Inflammatory macrophage treated with lipopolysaccharide for 4 hours (primary cell): ENCODE data around the gene LYPLA2.
"Not testable (repeated sequence)": the region's sequence is repeated elsewhere in the genome, so short reads cannot be mapped to it uniquely, and the experiment has no call there.

ENCODE experiments used
- DNase-seq: peaks from one replicate; pipeline ENCODE4 v3.0.0-alpha.2; 2020

The LYPLA2 gene

DNA sequence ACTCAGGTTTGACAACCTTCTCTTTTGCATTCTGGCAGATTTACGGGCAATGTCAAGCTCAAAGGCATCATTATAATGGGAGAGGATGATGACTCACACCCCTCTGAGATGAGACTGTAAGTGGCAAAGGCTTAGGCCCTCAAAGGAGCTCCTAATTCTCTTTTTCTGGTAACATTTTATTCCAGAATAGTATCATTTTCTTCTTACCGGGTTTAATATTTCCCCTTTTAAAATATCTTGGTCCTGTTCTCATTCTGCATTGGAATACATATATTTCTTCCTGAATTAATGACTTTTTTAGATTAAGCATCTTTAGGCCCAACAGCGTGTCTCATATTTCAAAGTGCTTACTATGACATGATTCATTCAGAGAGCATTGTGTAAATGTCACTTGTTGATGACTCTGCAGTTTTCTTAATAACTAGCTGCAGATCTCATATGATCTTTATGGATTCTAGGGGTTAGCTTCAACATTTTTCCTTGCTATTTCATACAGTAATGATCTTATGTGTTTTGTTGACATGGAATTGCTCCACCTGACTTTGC lies 11.0 kb upstream of the LYPLA2 start:
- peak; percentile 52 for DNase-seq

DNA sequence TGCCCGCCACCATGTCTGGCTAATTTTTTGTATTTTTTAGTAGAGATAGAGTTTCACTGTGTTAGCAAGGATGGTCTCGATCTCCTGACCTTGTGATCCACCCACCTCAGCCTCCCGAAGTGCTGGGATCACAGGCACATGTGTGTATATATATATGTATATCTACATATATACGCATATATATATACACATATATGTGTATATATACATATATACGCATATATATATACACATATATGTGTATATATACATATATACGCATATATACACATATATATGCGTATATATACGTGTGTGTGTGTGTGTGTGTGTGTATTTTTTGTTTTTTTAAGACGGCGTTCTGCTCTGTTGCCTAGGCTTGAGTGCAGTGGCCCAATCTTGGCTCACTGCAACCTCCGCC lies 7.8 kb upstream of the LYPLA2 start:
- not testable (repeated sequence) for DNase-seq

DNA sequence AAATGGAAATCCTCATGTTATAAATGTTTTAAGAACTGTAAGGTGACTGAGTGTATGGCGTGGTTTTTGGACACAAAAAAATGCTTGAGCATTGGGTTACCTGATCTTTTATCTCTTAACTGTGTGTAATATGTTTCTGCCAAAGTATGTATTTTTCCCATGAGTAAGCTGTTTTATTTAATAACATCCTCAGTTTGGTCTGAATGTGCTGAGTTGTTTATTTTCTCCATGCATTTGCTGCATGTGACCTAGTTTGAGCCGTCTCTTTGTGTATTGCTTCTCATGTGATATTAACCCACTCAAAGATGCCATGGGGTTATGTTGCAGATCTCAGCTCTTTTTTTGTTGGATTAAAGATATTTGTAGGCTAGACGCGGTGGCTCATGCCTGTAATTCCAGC lies 6.1 kb upstream of the LYPLA2 start:
- DNase-seq = no peak

DNA sequence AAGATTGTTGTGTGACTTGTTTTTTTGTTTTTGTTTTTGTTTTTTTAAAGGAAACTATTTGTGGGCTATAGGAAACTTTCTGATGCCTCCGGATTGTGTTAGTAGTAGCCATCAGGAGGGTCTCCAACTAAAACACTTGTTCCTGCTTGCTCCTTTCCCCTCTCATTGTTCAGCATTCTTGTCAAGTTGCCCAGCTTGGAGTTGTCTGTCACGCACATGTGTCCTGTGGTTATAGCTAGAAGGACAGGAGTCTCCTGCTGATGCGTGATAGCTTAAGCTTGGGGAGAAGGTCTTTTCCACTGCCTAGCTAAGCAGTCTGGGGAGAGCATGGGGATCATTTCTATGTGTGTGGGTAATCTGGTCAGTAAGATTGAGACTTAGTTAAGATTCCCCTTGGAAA lies 3.2 kb upstream of the LYPLA2 start:
- DNase-seq = no peak

DNA sequence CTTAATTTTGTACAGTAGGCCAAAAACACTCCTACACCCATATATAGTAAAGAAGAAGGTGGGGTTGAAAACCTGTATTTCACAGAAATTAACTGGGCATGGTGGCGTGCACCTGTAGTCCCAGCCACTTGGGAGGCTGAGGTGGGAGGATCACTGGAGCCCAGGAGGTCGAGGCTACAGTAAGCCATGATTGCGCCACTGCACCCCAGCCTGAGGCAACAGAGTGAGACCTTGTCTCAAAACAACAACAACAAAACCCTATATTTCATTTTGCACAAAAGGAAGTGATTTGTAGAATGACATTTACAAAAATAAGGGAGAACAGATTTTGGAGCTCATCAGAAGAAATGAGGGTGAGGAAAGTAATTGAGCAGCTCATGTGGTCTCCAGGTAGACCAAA lies 2.2 kb upstream of the LYPLA2 start:
- DNase-seq = no peak

DNA sequence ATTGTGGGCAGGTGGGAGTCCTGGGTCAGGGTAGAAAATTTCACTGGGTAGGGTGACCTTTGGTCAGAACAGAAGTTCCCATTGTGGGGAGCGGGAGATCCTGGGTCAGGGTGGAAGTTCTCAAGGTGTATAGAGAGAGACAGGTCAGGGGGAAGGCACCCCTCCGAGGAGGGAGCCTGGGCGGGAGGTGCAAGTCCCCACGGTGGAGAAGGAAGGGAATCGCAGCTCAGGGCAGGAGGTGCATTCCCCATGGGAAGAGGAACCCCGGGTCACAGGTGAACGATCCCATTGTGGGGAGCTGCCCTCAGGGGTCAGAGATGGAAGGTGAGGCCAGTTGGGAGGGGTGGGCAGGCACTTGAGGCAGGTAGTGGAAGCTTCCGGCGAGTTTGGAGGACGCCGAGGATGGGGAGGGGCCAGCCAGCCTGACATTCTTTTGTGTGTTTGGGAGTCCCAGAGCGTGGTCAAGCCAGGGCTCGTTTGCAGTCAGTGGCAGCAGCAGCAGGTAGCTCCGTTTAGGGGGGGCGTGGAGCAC lies 637 bp downstream of the LYPLA2 start:
- DNase-seq = no peak

DNA sequence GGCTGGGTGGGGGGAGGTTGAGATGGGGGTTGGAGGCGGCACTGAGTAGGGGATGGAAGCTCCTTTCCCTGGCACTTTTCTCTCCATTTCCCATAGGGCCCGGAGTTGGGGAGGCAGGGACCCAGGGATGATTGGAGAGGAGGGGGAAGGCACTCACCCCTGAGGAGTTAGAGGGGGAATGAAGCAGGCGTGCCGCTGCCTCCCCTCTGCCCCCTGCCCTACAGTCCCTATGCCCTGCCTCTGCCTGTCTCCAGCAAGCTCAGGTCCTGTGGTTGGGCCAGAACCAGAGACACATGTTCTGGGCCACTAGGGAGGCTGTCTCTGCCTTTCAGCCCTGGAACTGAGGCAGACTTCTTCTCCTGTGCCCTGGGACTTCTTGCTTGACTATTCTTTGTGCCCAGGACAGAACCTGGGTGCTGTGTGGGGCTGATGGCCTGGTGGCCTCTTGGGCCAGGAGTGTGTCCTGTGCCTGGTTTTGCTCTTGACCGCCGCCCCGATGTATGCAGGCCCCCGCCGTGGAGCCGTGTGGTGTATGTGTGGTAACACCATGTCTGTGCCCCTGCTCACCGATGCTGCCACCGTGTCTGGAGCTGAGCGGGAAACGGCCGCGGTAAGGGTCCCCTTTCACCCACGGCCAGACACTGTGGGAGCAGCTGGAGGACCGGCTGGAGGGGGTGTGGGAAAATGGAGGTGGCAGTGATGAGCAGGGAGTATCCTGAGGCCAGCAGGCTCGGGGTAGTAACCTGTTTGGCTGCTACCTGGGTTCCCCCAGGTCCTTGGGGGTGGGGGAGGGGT lies 1.4 kb downstream of the LYPLA2 start:
- no peak for DNase-seq

DNA sequence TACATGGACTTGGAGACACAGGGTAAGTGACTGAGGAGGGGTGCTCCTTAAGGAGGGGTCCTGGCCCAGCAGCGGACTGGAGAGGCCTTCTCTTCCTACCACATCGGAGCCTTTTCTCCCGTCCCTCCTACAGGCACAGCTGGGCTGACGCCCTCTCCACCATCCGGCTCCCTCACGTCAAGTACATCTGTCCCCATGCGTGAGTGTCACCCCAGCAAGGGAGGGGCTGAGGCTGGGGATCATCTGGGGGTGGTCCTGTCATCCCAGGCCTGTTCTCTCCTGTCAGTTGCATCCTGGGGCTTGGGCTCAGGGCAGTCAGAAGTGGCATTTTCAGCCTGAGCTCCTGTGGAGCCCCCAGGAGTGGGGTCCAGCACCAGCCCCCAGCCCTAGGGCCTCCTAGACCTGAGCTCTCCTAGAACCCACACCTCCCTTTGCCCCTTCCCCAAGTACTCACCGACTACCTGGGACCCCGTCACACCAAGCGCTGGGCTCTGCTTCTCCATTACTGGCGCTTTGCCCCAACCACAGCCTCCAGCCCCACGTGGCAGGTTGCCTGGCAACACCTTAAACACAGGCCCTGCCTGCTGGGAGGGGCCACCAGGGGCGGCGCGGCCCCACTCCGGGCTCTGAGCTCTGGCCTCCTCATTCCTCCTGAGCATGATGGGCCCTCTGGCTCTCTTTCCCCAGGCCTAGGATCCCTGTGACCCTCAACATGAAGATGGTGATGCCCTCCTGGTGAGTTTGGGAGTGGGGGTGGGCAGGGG lies 2.3 kb downstream of the LYPLA2 start:
- DNase-seq = no peak

DNA sequence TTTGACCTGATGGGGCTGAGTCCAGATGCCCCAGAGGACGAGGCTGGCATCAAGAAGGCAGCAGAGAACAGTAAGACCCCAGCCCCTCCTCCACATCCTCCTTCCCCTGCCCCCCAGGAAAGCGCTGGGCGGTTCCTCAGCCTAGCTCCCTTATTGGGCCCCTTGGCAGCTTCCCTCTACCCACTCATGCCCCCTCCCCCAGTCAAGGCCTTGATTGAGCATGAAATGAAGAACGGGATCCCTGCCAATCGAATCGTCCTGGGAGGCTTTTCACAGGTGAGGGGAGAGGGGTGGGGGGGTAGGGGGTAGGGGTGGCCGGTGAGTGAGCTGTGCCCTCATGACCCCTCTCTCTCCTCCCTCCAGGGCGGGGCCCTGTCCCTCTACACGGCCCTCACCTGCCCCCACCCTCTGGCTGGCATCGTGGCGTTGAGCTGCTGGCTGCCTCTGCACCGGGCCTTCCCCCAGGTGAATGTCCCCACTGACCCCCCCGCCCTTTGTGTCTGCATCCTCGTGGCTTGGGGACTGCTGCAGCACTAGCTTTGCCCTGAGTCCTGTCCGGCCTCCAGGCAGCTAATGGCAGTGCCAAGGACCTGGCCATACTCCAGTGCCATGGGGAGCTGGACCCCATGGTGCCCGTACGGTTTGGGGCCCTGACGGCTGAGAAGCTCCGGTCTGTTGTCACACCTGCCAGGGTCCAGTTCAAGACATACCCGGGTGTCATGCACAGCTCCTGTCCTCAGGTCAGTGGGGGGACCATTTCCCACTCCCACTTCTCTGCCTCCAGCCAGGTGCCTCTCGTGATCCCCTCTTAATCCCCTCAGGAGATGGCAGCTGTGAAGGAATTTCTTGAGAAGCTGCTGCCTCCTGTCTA lies 3.2 kb downstream of the LYPLA2 start:
- DNase-seq = no peak

DNA sequence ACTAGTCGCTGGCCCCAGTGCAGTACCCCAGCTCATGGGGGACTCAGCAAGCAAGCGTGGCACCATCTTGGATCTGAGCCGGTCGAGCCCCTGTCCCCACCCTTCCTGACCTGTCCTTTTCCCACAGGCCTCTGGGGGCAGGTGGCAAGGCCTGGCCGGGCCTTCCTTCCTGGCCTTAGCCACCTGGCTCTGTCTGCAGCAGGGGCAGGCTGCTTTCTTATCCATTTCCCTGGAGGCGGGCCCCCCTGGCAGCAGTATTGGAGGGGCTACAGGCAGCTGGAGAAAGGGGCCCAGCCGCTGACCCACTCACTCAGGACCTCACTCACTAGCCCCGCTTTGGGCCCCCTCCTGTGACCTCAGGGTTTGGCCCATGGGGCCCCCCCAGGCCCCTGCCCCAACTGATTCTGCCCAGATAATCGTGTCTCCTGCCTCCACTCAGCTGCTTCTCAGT lies 3.8 kb downstream of the LYPLA2 start:
- DNase-seq = not testable (repeated sequence)

DNA sequence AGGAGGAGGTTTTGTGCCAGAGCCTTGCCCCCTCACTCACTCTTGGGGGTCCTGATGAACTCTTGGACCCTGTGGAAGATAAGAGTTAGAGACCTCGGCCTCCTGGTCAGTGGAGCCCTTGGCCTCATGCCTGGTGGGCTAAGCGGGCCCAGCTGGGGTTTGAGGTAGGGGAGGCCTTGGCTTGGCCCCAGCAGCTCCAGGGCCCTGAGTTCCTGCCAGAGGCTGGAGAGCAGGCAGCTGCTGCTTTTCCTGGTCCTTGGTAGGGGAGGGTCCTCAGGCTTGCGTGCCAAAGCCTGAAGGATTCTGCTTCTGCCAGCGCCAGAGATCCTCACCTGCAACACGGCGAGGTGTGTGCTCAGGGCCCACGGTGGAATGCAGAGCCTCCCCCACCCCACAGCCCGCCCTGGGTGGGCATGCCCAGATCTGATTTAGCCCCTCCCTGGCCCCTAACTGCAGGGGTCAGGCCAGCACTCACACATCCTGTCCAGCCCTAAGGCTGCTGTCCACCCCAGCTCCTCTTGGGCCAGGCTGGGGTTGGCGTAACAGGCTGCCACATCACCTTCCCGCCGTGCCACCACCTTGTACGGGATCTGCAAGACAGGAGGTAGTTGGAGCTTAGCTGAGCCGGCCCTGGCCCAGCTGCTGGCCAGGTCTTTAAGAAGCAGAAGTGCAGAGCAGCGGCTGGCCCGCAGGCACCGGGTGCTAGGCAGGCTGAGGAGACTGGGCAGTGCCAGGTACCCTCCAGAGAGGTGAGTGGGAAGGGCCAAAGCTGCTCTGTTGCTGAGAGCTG lies 4.9 kb downstream of the LYPLA2 start:
- DNase-seq = no peak

DNA sequence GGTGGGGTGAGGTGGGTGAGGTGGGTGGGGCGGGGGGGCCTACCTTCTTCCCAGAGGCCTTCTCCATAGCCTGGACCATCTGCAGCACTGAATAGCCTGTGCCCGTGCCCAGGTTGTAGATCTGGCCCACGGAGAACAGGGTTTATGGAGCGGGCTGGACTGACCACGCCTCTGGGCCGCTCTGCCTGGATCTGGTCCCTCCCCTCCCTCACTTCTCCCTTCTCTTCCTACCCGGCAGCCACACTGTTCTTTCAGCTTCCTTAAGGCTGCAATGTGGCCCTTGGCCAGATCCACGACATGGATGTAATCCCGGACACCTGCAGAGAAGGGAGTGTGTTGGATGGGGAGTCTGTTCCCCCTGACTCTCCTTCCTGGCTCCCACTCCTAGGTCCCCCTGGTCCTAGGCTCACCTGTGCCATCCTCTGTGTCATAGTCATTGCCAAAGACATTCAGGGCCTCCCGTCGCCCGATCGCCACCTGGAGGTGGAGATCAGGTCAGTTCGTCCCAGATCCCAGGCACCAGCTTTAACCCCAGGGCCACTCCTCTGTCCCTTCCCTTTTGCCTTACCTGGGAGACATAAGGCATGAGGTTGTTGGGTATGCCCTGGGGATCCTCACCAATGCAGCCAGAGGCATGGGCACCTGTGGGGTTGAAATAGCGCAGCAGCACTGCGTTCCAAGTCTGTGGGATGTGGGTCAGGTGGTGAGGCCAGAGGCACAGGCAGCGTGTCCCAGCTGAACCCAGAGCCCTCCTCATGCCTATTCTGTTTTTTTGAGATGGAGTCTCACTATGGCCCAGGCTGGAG lies 5.7 kb downstream of the LYPLA2 start:
- DNase-seq = no peak

DNA sequence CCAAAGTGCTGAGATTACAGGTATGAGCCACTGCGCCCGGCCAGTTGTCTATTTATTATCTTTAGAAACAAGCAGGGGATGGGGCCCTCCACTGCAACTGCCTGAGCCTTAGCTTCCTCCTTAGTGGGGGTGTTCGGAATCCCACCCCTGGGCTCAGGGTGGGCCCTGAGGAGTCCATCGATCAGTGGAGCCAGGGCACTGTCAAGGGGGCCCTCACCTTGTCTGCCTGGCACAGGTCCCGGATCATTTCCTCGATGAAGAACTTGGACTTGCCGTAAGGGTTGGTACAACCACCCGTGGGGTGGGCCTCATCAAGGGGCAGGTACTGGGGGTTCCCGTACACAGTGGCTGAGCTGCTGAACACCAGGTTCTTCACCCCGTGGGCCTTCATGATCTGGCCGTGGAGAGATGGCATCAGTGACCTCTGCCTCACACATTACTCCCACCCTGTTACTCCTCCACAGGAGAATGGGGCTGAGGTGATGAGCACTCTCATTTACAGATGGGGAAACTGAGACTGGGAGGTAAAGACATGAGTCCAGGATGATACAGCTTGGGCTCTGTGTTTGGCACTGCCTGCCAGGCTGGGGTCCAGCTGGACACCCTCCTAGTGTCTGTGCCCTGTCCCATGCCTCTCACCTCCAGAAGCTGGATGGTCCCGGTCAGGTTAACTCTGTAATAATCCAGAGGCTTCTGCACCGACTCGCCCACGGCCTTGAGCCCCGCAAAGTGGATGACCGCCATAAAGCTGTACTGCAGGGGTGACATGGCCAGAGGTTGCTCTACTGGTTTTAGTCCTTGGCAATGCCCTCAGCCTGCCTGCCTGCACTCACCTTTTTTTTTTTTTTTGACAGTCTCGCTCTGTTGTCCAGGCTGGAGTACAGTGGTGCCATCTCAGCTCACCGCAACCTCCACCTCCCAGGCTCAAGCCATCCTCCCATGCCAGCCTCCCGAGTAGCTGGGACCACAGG lies 6.8 kb downstream of the LYPLA2 start:
- DNase-seq = no peak

DNA sequence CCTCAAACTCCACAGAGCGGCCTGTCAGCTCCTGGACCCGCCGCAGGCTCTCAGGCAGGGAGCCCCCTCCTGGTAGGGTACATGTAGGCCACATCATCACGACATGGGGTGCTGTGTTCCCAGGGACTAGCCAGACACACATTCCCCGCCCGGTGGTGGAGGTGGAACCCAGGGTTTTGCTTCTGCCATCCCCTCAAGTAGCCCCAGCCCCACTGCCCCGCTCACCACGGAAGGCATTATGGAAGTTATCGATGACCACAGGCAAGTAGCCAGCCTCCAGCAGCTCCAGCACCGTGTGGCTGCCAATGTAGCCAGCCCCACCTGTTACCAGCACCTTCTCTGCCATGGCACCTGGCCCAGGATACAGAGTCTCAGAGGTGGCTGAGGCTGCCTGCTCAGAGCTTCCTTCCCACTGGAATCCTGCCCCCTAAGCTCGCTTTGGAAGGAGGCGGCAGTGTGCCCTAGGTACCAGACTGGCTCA lies 7.8 kb downstream of the LYPLA2 start:
- DNase-seq = no peak

DNA sequence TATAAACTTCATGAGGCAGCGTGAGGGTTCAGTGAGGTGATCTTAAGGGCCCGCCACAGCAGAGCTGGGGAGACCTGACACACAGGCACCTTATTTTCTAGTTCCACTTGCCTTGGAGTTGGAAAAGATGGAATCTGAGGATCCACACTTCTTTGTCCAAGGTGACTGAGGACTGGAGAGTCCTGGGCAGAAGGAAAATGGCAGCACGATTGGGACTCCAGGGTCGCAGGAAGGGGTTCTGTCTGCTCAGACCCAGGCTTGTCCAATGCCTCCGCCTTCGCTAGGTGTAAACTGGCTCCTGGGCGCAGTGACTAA lies 8.3 kb downstream of the LYPLA2 start:
- no peak for DNase-seq

DNA sequence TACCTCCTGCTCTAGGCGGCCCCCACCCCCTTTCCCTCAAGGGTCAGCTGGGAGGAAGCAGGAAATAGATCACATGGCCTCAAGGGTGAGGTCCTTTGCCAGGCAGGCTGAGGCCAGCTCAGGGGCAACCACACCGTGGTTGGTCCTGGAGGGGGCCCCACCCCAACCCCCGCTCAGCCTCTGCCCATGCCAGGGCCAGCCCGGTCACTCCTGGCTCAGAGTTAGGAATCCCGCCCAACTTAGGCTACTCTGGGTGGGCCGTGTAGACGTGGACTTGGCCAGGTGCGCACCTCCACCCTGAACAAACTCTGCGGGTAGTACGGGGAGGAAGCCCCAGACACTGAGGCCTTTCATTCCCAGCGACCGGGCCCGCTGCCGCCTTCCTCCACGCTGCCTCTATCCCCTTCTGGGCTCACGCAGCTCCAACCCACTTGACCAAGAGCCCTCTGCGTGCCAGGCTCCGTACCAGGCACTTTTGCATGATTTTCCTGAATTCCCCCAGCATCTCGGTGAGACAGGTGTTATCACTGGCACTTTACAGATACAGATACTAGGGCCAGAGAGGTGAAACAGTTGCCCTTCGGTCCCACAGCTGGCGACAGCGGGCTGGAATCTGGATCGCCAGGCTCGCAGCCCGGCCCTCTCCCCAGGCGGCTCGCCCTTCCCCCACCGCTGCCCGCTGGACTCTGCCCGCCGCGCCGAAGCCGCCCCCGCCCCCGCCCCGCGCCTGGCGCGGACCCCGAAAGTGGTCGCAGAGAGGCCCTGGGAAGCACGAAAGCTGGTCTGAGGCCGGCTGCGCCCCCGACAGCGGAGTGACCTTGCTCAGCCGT lies 8.8 kb downstream of the LYPLA2 start:
- no peak for DNase-seq

DNA sequence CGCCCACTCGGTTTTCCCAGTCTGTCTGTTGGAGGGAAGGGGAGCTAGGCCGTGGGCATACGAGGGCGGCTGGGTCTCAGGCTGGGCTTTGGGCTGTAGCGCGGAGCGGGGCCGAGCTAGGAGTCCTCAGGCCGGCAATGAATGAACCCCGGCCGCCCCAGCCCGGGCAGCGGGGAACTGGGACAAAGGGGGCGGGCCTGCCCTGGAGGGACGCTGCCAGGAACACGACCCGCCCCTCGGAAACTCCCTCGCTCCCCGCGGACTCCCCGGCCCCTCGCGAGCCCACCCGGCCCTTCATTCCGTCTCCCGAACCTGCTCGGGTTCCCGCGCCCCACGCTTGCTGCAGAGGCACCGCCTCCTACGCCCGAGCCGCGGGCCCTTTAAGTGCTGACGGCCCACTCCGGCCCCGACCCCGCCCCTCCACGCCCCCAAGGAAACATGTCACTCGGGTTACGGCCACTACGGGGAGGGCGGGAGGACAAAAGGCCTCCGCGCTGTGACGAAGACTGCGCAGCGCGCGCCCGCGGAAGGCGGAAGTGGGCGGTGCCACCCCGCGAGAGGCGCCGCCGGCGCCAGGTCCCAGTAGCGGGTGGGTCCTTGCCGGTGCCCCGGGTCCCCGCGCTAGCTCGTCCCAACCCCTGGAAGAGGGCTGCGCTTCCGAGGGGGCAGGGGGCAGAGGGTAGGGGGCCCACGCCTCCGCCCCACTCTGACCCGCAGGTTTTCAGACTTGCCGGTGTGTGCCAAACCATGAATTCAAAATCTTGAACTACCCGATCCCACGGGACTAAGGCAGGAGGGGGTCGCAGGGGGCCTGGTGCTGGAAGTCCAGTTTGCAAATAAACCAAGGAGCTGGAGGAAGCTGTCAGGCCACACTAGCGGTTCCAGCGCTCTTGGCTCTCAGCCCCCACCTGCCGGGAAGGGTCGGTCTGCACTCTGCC lies 9.7 kb downstream of the LYPLA2 start, which contains the start of gene GALE:
Gene GALE, minus strand, starts transcription at position 355 of the 938 bp plus-strand sequence. CDS start 1,747 bp downstream, outside the sequence.
- peak; percentile 97 for DNase-seq
